ENCODE measurements around the gene EPS8. TPM values are rescaled to one million over a fixed set of nuclear protein-coding genes. Genes with fewer than 3 reads are reported as not detected.
A peak's percentile ranks its signal among the peaks of the same experiment; 100 is the strongest.

The EPS8 gene
- total and polyA plus RNA-seq, 7 donors = 47.7 to 132 (median 108) TPM

- peak; percentile 68 for DNase-seq
- TF ChIP-seq EP300 (IDR thresholded peaks at IDR 0.05) = no peak
- TF ChIP-seq POLR2A (IDR thresholded peaks at IDR 0.05) = no peak
- TF ChIP-seq POLR2AphosphoS5 (IDR thresholded peaks at IDR 0.05) = peak in 1 of 4 donors; percentile 11
- TF ChIP-seq CTCF (IDR thresholded peaks at IDR 0.05) = peak; percentile 87 to 96 (median 92)
These were observed 198.9 kb downstream of the EPS8 start for GRCh38 chr12:15590180-15590826.

GRCh38 chr12:15589328-15590032, 199.7 kb downstream of the EPS8 start:
- 22 to 72% methylated on average over 8 of the region's 8 CpGs for WGBS, 2 donors

More at GRCh38 chr12:15590180-15590826, 198.9 kb downstream of the EPS8 start:
- Histone ChIP-seq H3K9me3 (no peaks in the 10 kb centered on the region), H3K4me3 (peak overlapping the region in 3 of 4 donors; percentile 17 to 33 (median 33)), H3K27ac (no peak overlapping the region), H3K4me1 (peaks cover 0 to 5% (median 4%) of the 10 kb centered on the region in 4 donors), H3K36me3 (no peaks in the 10 kb centered on the region), H3K27me3 (no peaks in the 10 kb centered on the region)
- intact Hi-C loops (cut with DNase I) = loop anchor here (1.0 kb wide), 1 partner anchor 266 kb away; no protein-coding TSS in a partner anchor
- 6 to 16% methylated on average over 16 of the region's 16 CpGs for WGBS, 2 donors

GRCh38 chr12:15584366-15585041, 204.7 kb downstream of the EPS8 start:
- WGBS, 2 donors = 18 to 39% methylated on average over 3 of the region's 3 CpGs
- H3K27me3 ChIP-seq = no peaks in the 10 kb centered on the region
- no peak overlapping the region for H3K4me3 ChIP-seq
- no peak for DNase-seq
- no peaks in the 10 kb centered on the region for H3K36me3 ChIP-seq
- H3K4me1 ChIP-seq = no peaks in the 10 kb centered on the region
- H3K9me3 ChIP-seq = no peaks in the 10 kb centered on the region
- H3K27ac ChIP-seq = no peak overlapping the region
- intact Hi-C loops (cut with DNase I) = loop anchor here (2.0 to 10.0 kb wide), 3 partner anchors 52 to 740 kb away; partner anchors contain the start of gene ART4
- TF ChIP-seq CTCF (IDR thresholded peaks at IDR 0.05) (peak in 3 of 4 experiments; percentile 53 to 62 (median 60)), POLR2A (IDR thresholded peaks at IDR 0.05) (no peak)

More at GRCh38 chr12:15589328-15590032, 199.7 kb downstream of the EPS8 start:
- Histone ChIP-seq H3K27me3 (no peaks in the 10 kb centered on the region), H3K9me3 (no peaks in the 10 kb centered on the region), H3K4me3 (no peak overlapping the region), H3K36me3 (no peaks in the 10 kb centered on the region), H3K4me1 (peaks cover 0 to 5% (median 4%) of the 10 kb centered on the region in 4 donors), H3K27ac (no peak overlapping the region)
- DNase-seq = no peak
- TF ChIP-seq CTCF (IDR thresholded peaks at IDR 0.05) (no peak), POLR2AphosphoS5 (IDR thresholded peaks at IDR 0.05) (no peak), EP300 (IDR thresholded peaks at IDR 0.05) (no peak)
- intact Hi-C loops (cut with DNase I) = loop anchor here (1.0 to 10.0 kb wide), 2 partner anchors 267 to 745 kb away; partner anchors contain the start of gene ART4

DNA sequence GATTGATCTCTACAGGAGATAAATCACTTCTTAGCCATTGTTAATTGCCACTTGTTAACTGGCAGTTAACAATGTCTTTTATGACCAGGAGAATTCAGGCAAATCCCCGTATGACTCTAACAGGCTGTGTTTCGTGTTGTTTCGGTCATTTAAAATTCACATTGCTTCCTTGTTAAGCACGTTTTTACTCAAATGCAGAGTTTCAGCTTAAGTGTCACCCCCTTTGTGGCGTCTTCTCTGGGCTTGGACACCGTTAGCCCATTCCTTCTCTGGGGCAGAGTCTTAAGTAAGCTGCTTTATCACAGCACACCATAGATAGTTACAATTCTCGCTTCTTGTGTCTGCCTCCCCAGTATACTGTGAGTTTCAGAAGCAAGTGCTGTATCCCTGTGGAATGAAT, 205.4 kb downstream of the EPS8 start:
- Histone ChIP-seq H3K27ac (no peak overlapping the region), H3K4me1 (no peaks in the 10 kb centered on the region), H3K4me3 (no peak overlapping the region), H3K9me3 (no peaks in the 10 kb centered on the region), H3K36me3 (no peaks in the 10 kb centered on the region), H3K27me3 (no peaks in the 10 kb centered on the region)
- no peak for DNase-seq
- TF ChIP-seq POLR2AphosphoS5 (IDR thresholded peaks at IDR 0.05) = no peak
- WGBS, 2 donors = 23 to 70% methylated on average over 7 of the region's 7 CpGs
- intact Hi-C loops (cut with DNase I) = loop anchor here (2.0 to 10.0 kb wide), 3 partner anchors 52 to 739 kb away; partner anchors contain the start of gene ART4

GRCh38 chr12:15581006-15581405, 208.2 kb downstream of the EPS8 start:
- H3K27ac ChIP-seq = no peak overlapping the region
- TF ChIP-seq POLR2A (IDR thresholded peaks at IDR 0.05) = no peak
- TF ChIP-seq POLR2AphosphoS5 (IDR thresholded peaks at IDR 0.05) = no peak
- TF ChIP-seq EP300 (IDR thresholded peaks at IDR 0.05) = no peak
- no peak for TF ChIP-seq CTCF (IDR thresholded peaks at IDR 0.05)
- H3K4me1 ChIP-seq = no peaks in the 10 kb centered on the region
- intact Hi-C loops (cut with DNase I) = loop anchor here (5.0 to 10.0 kb wide), 2 partner anchors 49 to 736 kb away; partner anchors contain the start of gene ART4
- no peaks in the 10 kb centered on the region for H3K36me3 ChIP-seq
- 33 to 79% methylated on average over 6 of the region's 6 CpGs for WGBS, 2 donors
- no peaks in the 10 kb centered on the region for H3K9me3 ChIP-seq
- H3K4me3 ChIP-seq = no peak overlapping the region
- no peak for DNase-seq
- H3K27me3 ChIP-seq = no peaks in the 10 kb centered on the region

All from sigmoid colon (tissue), 7 donors.